Thoracic aorta (tissue), 2 donors: ENCODE data around the gene CHRNA7. TPM values are rescaled to one million over a fixed set of nuclear protein-coding genes. Genes with fewer than 3 reads are reported as not detected.

Experiments
- ATAC-seq: fragments of 150-250 bp; one replicate; pipeline ENCODE4 v1.8.0; 2017; ENCODE audit warnings: low read depth; ENCODE audit not compliant: insufficient number of reproducible peaks, low FRiP score
- DNase-seq: peaks from one replicate; pipeline ENCODE4 v3.0.0-alpha.2; 2020; ENCODE audit warnings: low spot score
- H3K27ac ChIP-seq, 2 donors: fragments of 200-600 bp; sonication (generic); 1 replicate in 1 of 2; 2 replicates in 1 of 2; pipeline ENCODE4 v1.5.1; 2016; ENCODE audit warnings: mild to moderate bottlenecking in 2 of 2, moderate library complexity in 2 of 2
- H3K27me3 ChIP-seq: fragments of 200-600 bp; sonication (generic); replicated peaks from 2 replicates; pipeline ENCODE4 v1.6.0; 2016; ENCODE audit warnings: mild to moderate bottlenecking; ENCODE audit not compliant: insufficient read depth
- H3K36me3 ChIP-seq: fragments of 200-600 bp; sonication (generic); one replicate; pipeline ENCODE4 v1.5.1; 2016
- H3K4me1 ChIP-seq, 2 donors: fragments of 200-600 bp; sonication (generic); 1 replicate in 1 of 2; 2 replicates in 1 of 2; pipeline versions ENCODE4 v1.5.1 to v1.6.0; 2016; ENCODE audit warnings: low read depth in 2 of 2, mild to moderate bottlenecking in 1 of 2; ENCODE audit not compliant: control insufficient read depth in 1 of 2
- H3K4me3 ChIP-seq: fragments of 200-600 bp; sonication (generic); 2 replicates; pipeline ENCODE4 v1.5.1; 2016; ENCODE audit warnings: mild to moderate bottlenecking
- H3K9me3 ChIP-seq: fragments of 200-600 bp; sonication (generic); 2 replicates; pipeline ENCODE4 v1.5.1; 2016
- total RNA-seq, 2 donors: library from RNA; depleted of rRNA; stranded (reverse); fragments of >200 nt; gene quantifications; one replicate each; pipeline versions ENCODE4 v1.1.0 to v1.2.3, GENCODE V29; 2016
- TF ChIP-seq, protein P1 (sequence below): fragments of 200-600 bp; sonication (generic); IDR thresholded peaks from one replicate; pipeline ENCODE4 v1.5.1; 2019; ENCODE audit warnings: antibody characterized with exemption

The CHRNA7 gene
- total RNA-seq, 2 donors from 2014 or later, result 0.95 to 1.9 TPM

DNA sequence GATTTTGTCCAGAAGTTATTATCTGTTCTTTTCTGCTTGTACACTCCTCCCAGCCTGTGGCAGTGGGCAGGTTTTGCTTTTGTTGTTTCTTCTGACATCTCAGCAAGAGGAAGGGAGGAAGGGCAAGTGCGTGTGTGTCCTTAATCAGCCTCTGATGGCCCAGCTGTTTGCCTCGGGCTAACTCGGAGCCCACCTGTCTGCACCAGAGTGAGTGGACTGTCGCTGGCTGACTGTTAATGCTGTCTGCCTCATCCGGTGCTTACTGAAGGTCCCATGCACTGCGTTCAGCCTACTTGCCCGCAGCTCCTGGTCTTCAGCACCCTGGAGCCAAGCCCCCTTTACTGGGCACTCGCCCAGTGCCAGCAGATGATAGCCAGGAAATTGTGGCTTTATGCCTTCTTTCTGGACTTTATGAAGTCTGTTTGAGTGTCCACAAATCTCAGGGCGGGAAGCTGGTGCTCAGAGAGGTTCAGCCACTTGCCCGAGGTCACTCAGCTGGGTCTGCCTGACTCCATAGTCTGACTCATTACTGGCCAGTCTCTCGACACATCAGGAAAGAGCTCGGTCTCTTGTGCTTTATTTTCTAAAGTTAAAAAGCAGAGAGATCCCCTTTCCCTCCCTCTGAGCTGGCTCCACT lies 89.5 kb downstream of the CHRNA7 start:
- Histone ChIP-seq H3K4me1 (no peaks in the 10 kb centered on the region), H3K27me3 (no peaks in the 10 kb centered on the region), H3K36me3 (no peaks in the 10 kb centered on the region), H3K27ac (no peak overlapping the region), H3K9me3 (no peaks in the 10 kb centered on the region), H3K4me3 (no peak overlapping the region)
- ATAC-seq, result no peak
- DNase-seq, result no peak
- TF ChIP-seq, protein P1, sequence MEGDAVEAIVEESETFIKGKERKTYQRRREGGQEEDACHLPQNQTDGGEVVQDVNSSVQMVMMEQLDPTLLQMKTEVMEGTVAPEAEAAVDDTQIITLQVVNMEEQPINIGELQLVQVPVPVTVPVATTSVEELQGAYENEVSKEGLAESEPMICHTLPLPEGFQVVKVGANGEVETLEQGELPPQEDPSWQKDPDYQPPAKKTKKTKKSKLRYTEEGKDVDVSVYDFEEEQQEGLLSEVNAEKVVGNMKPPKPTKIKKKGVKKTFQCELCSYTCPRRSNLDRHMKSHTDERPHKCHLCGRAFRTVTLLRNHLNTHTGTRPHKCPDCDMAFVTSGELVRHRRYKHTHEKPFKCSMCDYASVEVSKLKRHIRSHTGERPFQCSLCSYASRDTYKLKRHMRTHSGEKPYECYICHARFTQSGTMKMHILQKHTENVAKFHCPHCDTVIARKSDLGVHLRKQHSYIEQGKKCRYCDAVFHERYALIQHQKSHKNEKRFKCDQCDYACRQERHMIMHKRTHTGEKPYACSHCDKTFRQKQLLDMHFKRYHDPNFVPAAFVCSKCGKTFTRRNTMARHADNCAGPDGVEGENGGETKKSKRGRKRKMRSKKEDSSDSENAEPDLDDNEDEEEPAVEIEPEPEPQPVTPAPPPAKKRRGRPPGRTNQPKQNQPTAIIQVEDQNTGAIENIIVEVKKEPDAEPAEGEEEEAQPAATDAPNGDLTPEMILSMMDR, result no peak

DNA sequence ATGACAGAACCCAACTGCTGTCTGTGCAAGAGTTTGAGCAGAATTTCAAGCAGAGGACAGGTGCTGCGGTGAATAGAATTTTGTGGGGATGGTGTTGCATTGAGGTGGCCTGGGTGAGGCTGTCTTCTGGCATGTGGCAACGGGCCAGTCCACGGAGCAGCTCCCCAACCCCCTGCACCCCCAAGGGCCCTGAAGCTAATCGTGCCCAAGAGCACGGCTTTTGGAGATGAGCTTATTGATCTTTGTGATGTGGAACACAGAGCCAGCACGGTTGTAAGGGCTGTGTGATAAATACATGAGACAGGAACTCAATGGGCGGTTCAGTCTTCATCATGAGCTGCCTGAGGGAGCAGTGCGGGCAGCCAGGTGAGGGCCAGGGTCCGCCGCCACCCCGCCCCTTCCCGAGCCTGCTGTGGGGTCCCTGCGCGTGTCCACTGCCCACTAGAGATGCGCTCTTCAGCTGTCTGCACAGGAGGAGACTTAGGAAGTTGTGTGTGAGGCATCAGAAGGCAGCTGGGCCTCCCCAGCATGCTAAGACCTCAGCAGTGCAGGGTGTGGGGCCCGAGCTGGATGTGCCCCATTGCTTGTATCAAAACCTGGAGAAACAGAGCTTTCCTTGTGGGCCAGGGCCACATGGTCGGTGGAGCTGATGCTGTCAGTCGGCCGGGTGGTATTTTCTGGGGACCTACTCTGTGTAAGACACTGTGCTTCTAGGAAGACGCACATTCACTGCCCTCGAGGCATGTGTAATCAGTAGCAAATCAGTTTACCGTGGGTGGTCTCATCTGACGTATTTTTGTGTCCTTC lies 90.5 kb downstream of the CHRNA7 start:
- no peaks in the 10 kb centered on the region for H3K27me3 ChIP-seq
- no peaks in the 10 kb centered on the region for H3K9me3 ChIP-seq
- no peak overlapping the region for H3K27ac ChIP-seq
- no peak overlapping the region for H3K4me3 ChIP-seq
- H3K36me3 ChIP-seq, result no peaks in the 10 kb centered on the region
- TF ChIP-seq, protein P1, result no peak
- ATAC-seq (no peak), DNase-seq (no peak)
- H3K4me1 ChIP-seq, result no peaks in the 10 kb centered on the region

DNA sequence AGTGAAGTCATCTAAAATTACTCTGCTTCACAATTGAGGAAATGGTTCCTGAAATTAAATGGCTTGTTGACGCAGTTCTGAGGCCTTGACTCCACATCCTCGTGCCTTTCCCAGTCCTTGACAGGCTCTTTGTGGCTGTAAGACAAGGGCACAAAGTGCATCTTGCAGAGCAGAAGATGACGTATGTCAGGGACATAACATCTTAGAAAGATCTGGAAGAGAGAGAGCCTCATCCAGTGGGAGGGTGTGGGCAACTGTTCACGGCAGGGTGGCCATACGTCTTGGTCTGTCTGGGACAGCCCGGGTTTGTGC lies 91.0 kb downstream of the CHRNA7 start:
- ATAC-seq, result no peak
- Histone ChIP-seq H3K4me3 (no peak overlapping the region), H3K4me1 (no peaks in the 10 kb centered on the region), H3K27me3 (no peaks in the 10 kb centered on the region), H3K27ac (no peak overlapping the region), H3K9me3 (no peaks in the 10 kb centered on the region), H3K36me3 (no peaks in the 10 kb centered on the region)
- no peak for DNase-seq
- TF ChIP-seq, protein P1, result no peak

DNA sequence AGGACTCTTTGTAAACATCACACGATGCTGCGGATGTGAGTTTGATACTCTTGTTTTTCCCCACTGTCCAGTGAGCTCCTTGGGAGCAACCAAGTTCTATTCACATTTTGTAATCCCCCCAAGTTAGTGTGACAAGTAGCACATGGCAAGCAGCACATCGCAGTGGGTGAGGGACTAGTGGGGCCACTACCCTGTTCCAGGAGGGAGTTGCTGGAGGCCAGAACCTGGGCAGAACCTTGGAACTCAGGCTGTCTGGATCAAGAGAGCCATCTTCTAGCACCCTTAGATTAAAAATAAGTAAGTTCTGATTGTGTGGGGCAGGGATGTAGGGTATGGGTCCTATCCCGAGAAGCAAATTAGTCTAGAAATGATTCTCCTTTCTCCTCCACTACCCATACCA lies 91.7 kb downstream of the CHRNA7 start:
- ATAC-seq (no peak), DNase-seq (no peak)
- Histone ChIP-seq H3K27me3 (no peaks in the 10 kb centered on the region), H3K36me3 (no peaks in the 10 kb centered on the region), H3K4me3 (no peak overlapping the region), H3K4me1 (no peaks in the 10 kb centered on the region), H3K27ac (no peak overlapping the region), H3K9me3 (no peaks in the 10 kb centered on the region)
- TF ChIP-seq, protein P1, result no peak

DNA sequence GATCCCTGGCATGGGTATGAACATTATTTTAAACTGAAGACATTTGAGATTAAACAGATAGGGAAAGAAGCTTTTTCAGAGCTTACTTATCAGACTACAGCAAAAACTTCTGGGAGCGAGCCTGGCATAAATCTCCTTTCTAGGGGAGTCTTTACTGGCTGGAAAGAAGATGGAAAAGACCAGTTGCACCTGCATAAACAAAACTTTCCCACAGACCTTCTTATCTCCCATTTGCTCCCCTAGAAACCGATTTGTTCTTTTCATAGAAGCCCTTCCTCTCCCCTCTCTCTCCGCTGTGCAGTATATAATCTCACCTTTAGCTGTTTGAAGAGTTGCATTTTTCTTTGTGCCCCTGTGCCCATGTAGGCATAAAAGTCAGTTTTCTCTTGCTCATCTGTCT lies 93.2 kb downstream of the CHRNA7 start:
- no peak overlapping the region for H3K27ac ChIP-seq
- TF ChIP-seq, protein P1, result no peak
- no peaks in the 10 kb centered on the region for H3K4me1 ChIP-seq
- no peaks in the 10 kb centered on the region for H3K27me3 ChIP-seq
- H3K36me3 ChIP-seq, result no peaks in the 10 kb centered on the region
- ATAC-seq (no peak), DNase-seq (no peak)
- no peaks in the 10 kb centered on the region for H3K9me3 ChIP-seq
- H3K4me3 ChIP-seq, result no peak overlapping the region
